Nephron (organoid): ENCODE measurements around the gene FNIP2.
"Not testable (repeated sequence)": the region's sequence is repeated elsewhere in the genome, so short reads cannot be mapped to it uniquely, and the experiment has no call there.

ENCODE experiments used
- H3K27ac Mint-ChIP-seq, 3 experiments: 2 replicates each; pipeline ENCODE4 v1.8.0; 2020; ENCODE audit warnings: mixed read lengths in 3 of 3, mild to moderate bottlenecking in 2 of 3, moderate library complexity in 1 of 3
- H3K27me3 Mint-ChIP-seq: 2 replicates; pipeline ENCODE4 v1.8.0; 2021; ENCODE audit warnings: low read depth, mild to moderate bottlenecking, moderate library complexity, mixed read lengths
- H3K36me3 Mint-ChIP-seq: 2 replicates; pipeline ENCODE4 v1.8.0; 2020; ENCODE audit warnings: low read depth, mixed read lengths
- H3K4me1 Mint-ChIP-seq: 2 replicates; pipeline ENCODE4 v1.8.0; 2020; ENCODE audit warnings: mixed read lengths
- H3K4me3 Mint-ChIP-seq, 3 experiments: 2 replicates each; pipeline ENCODE4 v1.8.0; 2020; ENCODE audit warnings: mild to moderate bottlenecking in 3 of 3, mixed read lengths in 3 of 3, moderate library complexity in 2 of 3
- H3K9me3 Mint-ChIP-seq: 2 replicates; pipeline ENCODE4 v1.8.0; 2020; ENCODE audit warnings: mixed read lengths
- TF ChIP-seq, protein P1 (sequence below), 3 experiments: fragments of 200-600 bp; sonication (generic); IDR thresholded peaks; one replicate each; pipeline ENCODE4 v1.5.0; 2021; ENCODE audit warnings: antibody characterized with exemption in 3 of 3; ENCODE audit not compliant: unreplicated experiment in 3 of 3

The FNIP2 gene

DNA sequence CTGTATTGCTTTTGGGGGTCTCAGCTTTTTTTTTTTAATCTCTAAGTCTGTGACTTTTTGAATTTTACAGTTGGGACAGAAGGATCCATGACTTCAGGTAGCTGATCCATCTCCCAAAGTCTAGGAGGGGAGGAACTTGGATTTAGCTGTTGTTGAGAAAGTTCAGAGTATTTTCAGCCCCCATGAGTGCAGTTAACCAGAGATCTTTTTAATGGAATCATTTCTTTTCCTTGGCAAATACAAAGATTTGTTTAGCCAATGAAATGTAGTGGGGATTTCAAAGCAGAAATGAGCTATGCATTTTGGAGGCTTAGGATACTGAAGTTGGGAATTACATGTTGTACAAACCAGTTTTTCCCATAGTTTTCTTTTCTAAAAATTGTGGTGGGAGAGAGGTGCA, 18.1 kb downstream of the FNIP2 start:
- TF ChIP-seq, protein P1, sequence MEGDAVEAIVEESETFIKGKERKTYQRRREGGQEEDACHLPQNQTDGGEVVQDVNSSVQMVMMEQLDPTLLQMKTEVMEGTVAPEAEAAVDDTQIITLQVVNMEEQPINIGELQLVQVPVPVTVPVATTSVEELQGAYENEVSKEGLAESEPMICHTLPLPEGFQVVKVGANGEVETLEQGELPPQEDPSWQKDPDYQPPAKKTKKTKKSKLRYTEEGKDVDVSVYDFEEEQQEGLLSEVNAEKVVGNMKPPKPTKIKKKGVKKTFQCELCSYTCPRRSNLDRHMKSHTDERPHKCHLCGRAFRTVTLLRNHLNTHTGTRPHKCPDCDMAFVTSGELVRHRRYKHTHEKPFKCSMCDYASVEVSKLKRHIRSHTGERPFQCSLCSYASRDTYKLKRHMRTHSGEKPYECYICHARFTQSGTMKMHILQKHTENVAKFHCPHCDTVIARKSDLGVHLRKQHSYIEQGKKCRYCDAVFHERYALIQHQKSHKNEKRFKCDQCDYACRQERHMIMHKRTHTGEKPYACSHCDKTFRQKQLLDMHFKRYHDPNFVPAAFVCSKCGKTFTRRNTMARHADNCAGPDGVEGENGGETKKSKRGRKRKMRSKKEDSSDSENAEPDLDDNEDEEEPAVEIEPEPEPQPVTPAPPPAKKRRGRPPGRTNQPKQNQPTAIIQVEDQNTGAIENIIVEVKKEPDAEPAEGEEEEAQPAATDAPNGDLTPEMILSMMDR (IDR thresholded peaks at IDR 0.05; ENCODE audit: unreplicated experiment in 3 of 3): no peak
- Mint-ChIP-seq H3K9me3 (no peaks in the 10 kb centered on the region), H3K4me3 (peak overlapping the region; percentile 13 to 57 (median 22)), H3K27me3 (no peaks in the 10 kb centered on the region), H3K4me1 (peaks cover 58% of the 10 kb centered on the region), H3K36me3 (no peaks in the 10 kb centered on the region), H3K27ac (peak overlapping the region; percentile 93 to 98 (median 94))

DNA sequence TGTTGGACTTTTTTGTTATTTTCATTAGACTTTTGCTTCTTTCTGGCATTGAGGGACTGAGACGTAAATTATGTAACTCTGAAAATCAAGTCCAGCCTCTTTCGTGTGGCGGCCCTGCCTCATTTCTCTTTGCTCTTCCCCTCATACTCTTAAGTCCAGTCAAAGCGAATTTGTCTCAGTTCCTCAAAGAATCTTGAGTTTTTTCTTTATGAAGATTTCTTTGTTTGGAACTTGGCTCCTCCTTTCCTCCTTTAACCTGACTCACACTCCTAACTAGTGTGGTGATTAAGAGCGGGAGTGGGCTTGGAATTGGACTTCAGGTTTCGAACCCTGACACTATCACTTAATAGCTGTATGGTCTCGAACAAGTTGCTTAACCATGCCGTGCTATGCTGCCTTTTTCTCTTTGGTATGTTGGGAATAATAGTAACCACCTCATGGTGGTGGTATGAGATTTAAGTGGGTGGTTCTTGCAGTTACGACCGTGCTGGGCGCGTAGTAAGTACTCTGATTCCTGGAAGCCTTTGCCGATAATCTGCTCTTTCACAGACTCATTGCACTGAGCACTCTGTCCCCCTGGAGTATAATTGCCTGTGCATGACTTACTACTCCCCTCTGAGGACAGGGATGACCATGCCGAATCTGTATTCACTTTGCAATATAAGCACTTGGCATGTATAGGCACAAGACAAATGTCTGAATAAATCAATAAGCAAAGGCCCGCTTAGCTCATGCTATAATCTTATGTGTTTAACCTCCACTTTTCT, 19.1 kb downstream of the FNIP2 start:
- Mint-ChIP-seq H3K4me3 (peak overlapping the region; percentile 31 to 56 (median 38)), H3K36me3 (no peaks in the 10 kb centered on the region), H3K4me1 (peaks cover 53% of the 10 kb centered on the region), H3K9me3 (no peaks in the 10 kb centered on the region), H3K27ac (peak overlapping the region; percentile 93 to 98 (median 94)), H3K27me3 (no peaks in the 10 kb centered on the region)
- TF ChIP-seq, protein P1 (IDR thresholded peaks at IDR 0.05; ENCODE audit: unreplicated experiment in 3 of 3): no peak

- TF ChIP-seq, protein P1 (IDR thresholded peaks at IDR 0.05; ENCODE audit: unreplicated experiment in 3 of 3): no peak
- Mint-ChIP-seq H3K4me3 (peak overlapping the region in 2 of 3 experiments; percentile 31 to 50), H3K27me3 (no peaks in the 10 kb centered on the region), H3K27ac (peak overlapping the region; percentile 93 to 98 (median 94)), H3K9me3 (no peaks in the 10 kb centered on the region), H3K36me3 (no peaks in the 10 kb centered on the region), H3K4me1 (peaks cover 52% of the 10 kb centered on the region)
Measured at GRCh38 chr4:158788516-158788915, 19.7 kb downstream of the FNIP2 start.

DNA sequence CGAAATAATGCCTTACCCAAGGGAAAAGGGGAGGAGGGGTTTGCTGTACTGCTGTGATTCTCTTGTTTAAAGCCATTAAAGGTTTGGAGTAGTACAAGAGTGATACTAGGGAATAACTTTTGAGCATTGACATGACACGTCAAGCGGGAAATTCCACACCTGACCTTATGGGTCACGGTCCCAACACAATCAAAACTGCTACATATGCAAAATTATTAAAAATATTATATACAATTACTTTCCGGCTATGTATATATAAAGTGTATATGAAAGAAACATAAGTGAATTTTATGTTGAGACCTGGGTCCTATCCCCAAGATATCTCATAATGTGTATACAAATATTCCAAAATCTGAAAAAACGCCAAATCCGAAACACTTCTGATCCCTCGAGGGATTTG, 21.0 kb downstream of the FNIP2 start:
- TF ChIP-seq, protein P1 (IDR thresholded peaks at IDR 0.05; ENCODE audit: unreplicated experiment in 3 of 3): no peak
- no peaks in the 10 kb centered on the region for H3K9me3 Mint-ChIP-seq

GRCh38 chr4:158793021-158793420, 24.2 kb downstream of the FNIP2 start:
- Mint-ChIP-seq H3K9me3 (no peaks in the 10 kb centered on the region), H3K27me3 (no peaks in the 10 kb centered on the region), H3K27ac (no peak overlapping the region), H3K4me1 (peaks cover 21% of the 10 kb centered on the region), H3K4me3 (no peak overlapping the region), H3K36me3 (no peaks in the 10 kb centered on the region)
- TF ChIP-seq, protein P1 (IDR thresholded peaks at IDR 0.05; ENCODE audit: unreplicated experiment in 3 of 3): no peak

More for the DNA sequence above, 21.0 kb downstream of the FNIP2 start:
- Mint-ChIP-seq H3K4me3 (no peak overlapping the region), H3K4me1 (peaks cover 48% of the 10 kb centered on the region), H3K27ac (peak overlapping the region in 1 of 3 experiments; percentile 93), H3K27me3 (no peaks in the 10 kb centered on the region), H3K36me3 (no peaks in the 10 kb centered on the region)

DNA sequence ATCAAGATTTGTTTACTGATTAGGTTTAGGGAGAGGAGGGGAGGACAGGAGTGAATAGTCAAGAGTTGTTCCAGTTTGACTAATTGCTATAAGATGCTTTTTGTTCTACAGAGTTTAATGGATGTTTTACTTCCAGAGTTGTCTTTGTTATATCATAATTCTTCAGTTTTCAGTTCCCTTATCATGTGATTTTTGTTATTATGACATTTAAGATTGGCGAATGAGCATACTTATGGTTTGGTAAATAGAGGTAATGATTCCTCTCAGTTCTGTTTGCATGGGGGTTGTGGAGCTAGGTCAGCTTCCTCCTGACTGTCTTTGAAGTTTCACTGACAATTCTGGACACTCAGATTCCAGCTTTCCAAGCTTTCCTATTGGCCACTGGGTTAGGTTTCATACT, 24.6 kb downstream of the FNIP2 start:
- not testable (repeated sequence) for H3K27ac Mint-ChIP-seq, H3K36me3 Mint-ChIP-seq, H3K9me3 Mint-ChIP-seq, H3K4me3 Mint-ChIP-seq, H3K27me3 Mint-ChIP-seq
- H3K4me1 Mint-ChIP-seq: peaks cover 17% of the 10 kb centered on the region
